Small intestine (tissue), 7 donors: ENCODE results near the gene HOXD3. TPM values are rescaled to one million over a fixed set of nuclear protein-coding genes. Genes with fewer than 3 reads are reported as not detected.
A peak's percentile ranks its signal among the peaks of the same experiment; 100 is the strongest.

Experiments used
- DNase-seq, 2 donors: peaks; one replicate each; pipeline versions ENCODE4 v3.0.0 to v3.0.0-alpha.2; 2013
- FAIRE-seq: peaks from 2 replicates; lab custom pipeline; 2012; peaks lifted over from hg19 to GRCh38; lab: Jason Lieb, UNC
- H3K27ac ChIP-seq, 3 donors: one replicate each; pipeline ENCODE4 v1.5.1; 2013; ENCODE audit warnings: low read length in 2 of 3, mild to moderate bottlenecking in 2 of 3, control low read depth in 1 of 3, inconsistent platforms in 1 of 3, low read depth in 1 of 3, moderate library complexity in 1 of 3
- H3K27me3 ChIP-seq, 3 donors: one replicate each; pipeline ENCODE4 v1.6.1; 2013; ENCODE audit warnings: low read length in 3 of 3, inconsistent platforms in 1 of 3; ENCODE audit not compliant: control insufficient read depth in 3 of 3, insufficient read depth in 3 of 3
- H3K36me3 ChIP-seq, 3 donors: one replicate each; pipeline ENCODE4 v1.6.1; 2013; ENCODE audit warnings: low read length in 3 of 3, inconsistent platforms in 1 of 3, low read depth in 1 of 3, mild to moderate bottlenecking in 1 of 3, moderate library complexity in 1 of 3; ENCODE audit not compliant: control insufficient read depth in 3 of 3, insufficient read depth in 2 of 3
- H3K4me1 ChIP-seq, 3 donors: one replicate each; pipeline ENCODE4 v1.6.1; 2013; ENCODE audit warnings: low read length in 2 of 3, inconsistent platforms in 1 of 3, low read depth in 1 of 3, mild to moderate bottlenecking in 1 of 3, moderate library complexity in 1 of 3; ENCODE audit not compliant: control insufficient read depth in 3 of 3, insufficient read depth in 2 of 3
- H3K4me3 ChIP-seq, 3 donors: one replicate each; pipeline ENCODE4 v1.5.1; 2013; ENCODE audit warnings: low read length in 3 of 3, control low read depth in 1 of 3, inconsistent platforms in 1 of 3, low read depth in 1 of 3, mild to moderate bottlenecking in 1 of 3, moderate library complexity in 1 of 3
- H3K9me3 ChIP-seq, 2 donors: one replicate each; pipeline ENCODE4 v1.6.1; 2013; ENCODE audit warnings: low read depth in 1 of 2, low read length in 1 of 2; ENCODE audit not compliant: control insufficient read depth in 2 of 2, insufficient read depth in 1 of 2
- WGBS, 3 donors: extraction: QIAGEN DNeasy Blood & Tissue Kit; methylation state at CpG; one replicate each; pipeline ENCODE4 v1.1.7; 2013; 5-methylcytosine and 5-hydroxymethylcytosine counted together
- polyA plus RNA-seq, 4 donors: library from polyadenylated mRNA; stranded (reverse) in 3 of 4; unstranded in 1 of 4; fragments of 200-250 nt in 3 of 4; fragments of 120-200 nt in 1 of 4; gene quantifications; one replicate each; pipeline versions ENCODE4 v1.2.1 to v1.2.3, GENCODE V29; 2013
- donor health status: healthy with polysubstance abuse.
- donor health status: control.
- donor health status: control.
- donor health status: Bipolar disorder and iron deficiency.
- donor health status: healthy.

Gene HOXD3
- polyA plus RNA-seq, 4 donors: 0.98 to 5.2 TPM; not detected in 2

DNA sequence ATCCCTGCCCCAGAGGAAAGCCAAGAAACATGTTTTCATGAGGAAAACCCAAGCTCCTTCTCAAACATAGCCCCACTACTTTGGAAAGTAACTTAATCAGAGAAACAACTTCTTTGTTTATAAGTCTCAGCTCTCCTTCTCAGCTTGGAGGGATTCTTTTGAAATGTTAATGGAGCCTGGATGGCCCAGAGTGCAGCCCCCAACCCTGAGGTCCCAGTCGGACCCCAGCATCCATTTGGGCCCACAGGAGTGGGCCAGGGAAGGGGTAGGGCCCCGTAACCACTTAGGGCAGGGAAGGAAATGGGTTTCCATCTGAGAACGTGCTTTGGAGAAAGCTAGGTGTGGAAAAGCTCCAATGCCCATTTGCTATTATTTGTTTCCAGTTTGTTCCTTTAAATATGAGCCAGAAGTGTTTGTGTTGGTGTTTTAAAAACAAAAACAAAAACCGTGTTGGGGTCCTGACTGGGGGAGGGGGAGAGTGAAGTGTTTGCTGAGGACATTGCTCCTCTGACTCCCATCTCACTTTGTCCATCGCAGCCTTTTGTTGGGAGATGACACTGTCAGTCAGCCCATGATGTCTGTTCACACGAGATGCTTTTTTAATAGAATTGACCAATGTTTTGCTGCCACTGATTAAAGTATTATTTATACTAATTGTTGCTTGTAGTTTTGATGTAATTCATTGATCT is 1.6 kb upstream of the HOXD3 start:
- no peaks in the 10 kb centered on the region for H3K9me3 ChIP-seq
- no peak overlapping the region for H3K27ac ChIP-seq
- peaks cover 0 to 2% (median 0%) of the 10 kb centered on the region in 3 donors for H3K36me3 ChIP-seq
- no peak overlapping the region for H3K4me3 ChIP-seq
- peaks cover 14 to 93% (median 59%) of the 10 kb centered on the region in 3 donors for H3K27me3 ChIP-seq
- 11 to 29% (median 15%) methylated on average over 6 of the region's 6 CpGs for WGBS, 3 donors
- DNase-seq: no peak
- H3K4me1 ChIP-seq: peaks cover 0 to 6% (median 0%) of the 10 kb centered on the region in 3 donors
- FAIRE-seq: no peak

DNA sequence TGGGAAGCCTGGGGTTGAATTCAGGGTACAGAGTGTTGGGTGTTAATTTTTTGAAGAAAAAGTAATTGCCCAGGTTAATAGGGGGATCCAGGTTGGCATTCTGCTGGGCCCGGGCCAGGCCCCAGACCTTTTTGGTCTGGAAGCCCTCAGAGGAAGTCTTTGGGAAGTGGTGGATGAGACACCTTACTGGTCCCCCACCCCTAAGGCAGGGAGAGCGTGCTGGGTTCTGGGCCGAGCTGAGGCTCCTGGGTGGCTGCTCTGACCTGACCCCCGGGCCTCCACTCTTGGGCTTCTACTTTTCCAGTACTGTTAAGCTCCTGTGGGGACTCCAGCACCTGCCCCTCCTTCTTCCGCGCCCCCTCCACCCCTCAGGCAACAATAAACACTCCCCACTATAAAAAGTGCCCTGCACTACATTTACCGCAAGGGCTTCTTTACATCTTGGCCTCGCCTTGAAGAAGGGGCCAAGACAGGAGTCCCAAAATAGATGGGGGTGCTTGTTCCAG is 753 bp upstream of the HOXD3 start:
- no peak for DNase-seq
- WGBS, 3 donors: 20 to 38% (median 26%) methylated on average over 7 to 8 of the region's 8 CpGs
- H3K9me3 ChIP-seq: no peaks in the 10 kb centered on the region
- H3K36me3 ChIP-seq: peaks cover 0 to 2% (median 0%) of the 10 kb centered on the region in 3 donors
- no peak for FAIRE-seq
- no peak overlapping the region for H3K4me3 ChIP-seq
- no peak overlapping the region for H3K27ac ChIP-seq
- peaks cover 12 to 93% (median 54%) of the 10 kb centered on the region in 3 donors for H3K27me3 ChIP-seq
- peaks cover 0 to 6% (median 0%) of the 10 kb centered on the region in 3 donors for H3K4me1 ChIP-seq

DNA sequence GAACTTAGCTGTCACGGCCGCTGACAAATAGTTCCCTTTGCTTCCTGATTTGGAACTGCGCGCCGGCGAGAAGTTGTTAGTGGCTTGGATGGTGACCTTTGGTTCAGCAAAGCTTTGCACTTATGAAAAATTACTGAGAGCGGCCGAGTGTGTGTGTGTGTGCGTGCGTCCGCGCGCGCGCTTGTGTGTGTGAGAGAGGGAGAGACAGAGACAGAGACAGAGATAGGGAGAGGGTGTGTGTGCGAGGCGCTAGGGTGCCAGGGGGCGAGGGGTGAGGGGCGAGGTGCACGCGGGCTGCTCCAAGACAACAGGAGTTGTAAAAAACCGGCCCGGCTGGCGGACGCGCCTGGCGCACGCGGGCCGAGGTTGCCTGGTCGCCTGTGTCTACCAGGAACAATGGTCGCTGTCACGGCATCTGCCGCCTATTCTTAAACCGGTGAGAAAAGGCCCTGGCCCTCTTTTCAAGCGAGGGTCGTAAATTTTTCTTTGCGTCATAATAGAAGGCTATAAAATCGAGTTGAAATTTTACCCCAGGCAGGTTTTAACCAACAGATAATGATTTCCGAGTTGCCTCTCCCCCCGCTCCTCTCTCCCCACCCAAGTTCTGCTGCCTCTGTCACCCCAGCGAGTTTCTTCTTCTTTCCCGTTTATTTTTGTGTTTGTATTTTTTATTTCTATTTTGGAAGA is 535 bp downstream of the HOXD3 start:
- H3K4me3 ChIP-seq: peak overlapping the region in 2 of 3 donors; percentile 8 to 16
- DNase-seq (peak; percentile 5 to 65), FAIRE-seq (no peak)
- H3K9me3 ChIP-seq: no peaks in the 10 kb centered on the region
- peak overlapping the region in 1 of 3 donors; percentile 24 for H3K27ac ChIP-seq
- peaks cover 0 to 2% (median 0%) of the 10 kb centered on the region in 3 donors for H3K36me3 ChIP-seq
- peaks cover 5 to 96% (median 54%) of the 10 kb centered on the region in 3 donors for H3K27me3 ChIP-seq
- WGBS, 3 donors: 4 to 7% (median 7%) methylated on average over 43 of the region's 43 CpGs
- H3K4me1 ChIP-seq: peaks cover 0 to 6% (median 0%) of the 10 kb centered on the region in 3 donors

DNA sequence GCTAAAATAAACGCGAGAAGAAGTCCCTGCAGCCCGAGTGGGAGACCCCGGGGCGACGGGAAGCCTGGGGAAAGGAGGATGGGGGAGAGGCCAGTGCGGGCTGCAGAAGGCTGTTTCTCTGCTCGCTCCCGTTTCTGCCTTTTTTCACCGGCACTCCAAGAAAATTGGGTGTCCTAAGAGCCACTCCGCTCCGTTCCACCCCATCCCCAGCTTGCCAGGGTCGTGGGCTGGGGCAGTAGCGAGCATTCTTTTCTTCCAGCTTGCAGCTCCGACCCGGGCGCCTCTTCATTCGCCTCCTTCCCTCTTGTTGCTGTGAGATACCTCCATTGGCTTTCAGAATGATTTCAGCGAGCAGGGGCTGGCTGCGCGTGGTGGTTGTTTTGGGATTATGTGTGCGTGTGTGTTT is 1.1 kb downstream of the HOXD3 start:
- 7 to 12% (median 10%) methylated on average over 22 of the region's 22 CpGs for WGBS, 3 donors
- Histone ChIP-seq H3K36me3 (no peaks in the 10 kb centered on the region), H3K27me3 (peaks cover 5 to 96% (median 53%) of the 10 kb centered on the region in 3 donors), H3K4me3 (peak overlapping the region in 1 of 3 donors; percentile 8), H3K9me3 (no peaks in the 10 kb centered on the region), H3K27ac (peak overlapping the region in 1 of 3 donors; percentile 24), H3K4me1 (peaks cover 0 to 6% (median 0%) of the 10 kb centered on the region in 3 donors)
- DNase-seq (no peak), FAIRE-seq (no peak)

DNA sequence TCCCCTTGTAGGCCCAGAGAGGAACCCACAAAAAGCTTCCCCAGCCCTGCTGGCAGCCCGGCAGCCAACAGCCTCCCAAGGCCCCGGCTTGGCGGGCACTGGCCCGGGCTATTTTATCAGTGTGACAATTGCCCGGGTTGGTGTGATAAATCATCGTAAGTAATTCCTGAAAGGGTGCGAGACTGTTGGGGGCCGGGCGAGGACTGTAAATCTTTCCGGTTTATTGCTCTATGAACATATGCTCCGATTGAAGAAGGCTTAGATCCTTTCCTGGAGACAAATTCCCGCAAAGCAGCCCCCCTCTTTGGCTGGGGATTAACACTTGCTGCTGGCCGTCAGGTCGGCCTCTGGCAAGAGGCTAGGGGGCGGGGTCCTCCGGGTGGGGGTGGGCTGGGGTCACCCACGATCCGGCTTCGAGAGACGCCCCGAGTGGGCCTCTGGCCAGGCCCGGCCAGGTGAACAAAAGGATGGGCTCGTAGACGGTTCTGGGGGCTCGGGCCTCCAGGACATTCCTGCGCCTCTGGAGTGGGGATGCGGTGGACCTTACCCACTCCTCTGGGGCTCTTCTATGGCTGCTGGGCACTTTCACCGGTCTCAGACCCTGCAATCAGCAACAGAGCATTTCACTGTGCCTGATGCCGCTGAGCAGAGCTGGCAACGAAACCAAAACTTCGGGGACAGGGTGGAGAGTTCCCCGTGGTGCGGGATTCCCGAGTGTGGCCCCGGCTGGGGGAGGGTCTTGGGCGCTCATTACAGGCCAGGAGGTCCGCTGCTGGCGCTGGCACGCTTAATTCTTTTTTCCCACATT is 2.0 kb downstream of the HOXD3 start:
- H3K27me3 ChIP-seq: peaks cover 5 to 98% (median 56%) of the 10 kb centered on the region in 3 donors
- H3K4me3 ChIP-seq: no peak overlapping the region
- WGBS, 3 donors: 7 to 17% (median 12%) methylated on average over 39 of the region's 39 CpGs
- DNase-seq (no peak), FAIRE-seq (no peak)
- no peaks in the 10 kb centered on the region for H3K36me3 ChIP-seq
- H3K4me1 ChIP-seq: peaks cover 0 to 6% (median 0%) of the 10 kb centered on the region in 3 donors
- H3K27ac ChIP-seq: no peak overlapping the region
- H3K9me3 ChIP-seq: peaks cover 0 to 2% of the 10 kb centered on the region in 2 donors

DNA sequence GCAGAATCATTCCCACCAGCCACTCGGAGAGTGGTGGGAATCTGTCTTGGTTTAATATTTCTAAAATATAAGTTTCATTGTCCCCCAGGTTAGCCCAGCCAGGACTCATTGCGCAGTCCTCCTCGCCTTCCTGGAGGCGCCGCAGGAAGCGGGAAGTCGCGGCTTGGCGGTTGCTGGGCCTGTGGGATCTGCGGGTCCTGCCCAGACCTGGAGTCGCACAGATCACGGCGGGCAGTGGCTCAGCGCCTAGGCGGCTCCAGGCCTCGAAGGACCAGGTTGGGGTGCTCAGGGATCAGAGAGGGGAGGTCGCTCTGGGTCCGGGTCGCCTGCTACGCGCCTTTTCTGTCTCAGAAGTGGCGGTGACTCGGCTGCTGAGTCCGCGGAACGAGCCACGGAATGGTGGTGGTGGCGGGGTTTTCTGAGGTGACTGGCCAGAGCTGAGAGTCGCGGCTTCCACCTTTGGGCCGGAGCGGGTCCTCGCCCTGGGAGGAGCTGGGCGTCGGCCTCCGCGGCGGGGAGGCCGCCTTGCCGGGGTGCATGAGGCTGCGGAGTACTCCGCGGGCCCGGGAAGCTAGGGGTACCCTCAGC is 2.6 kb downstream of the HOXD3 start:
- Histone ChIP-seq H3K27me3 (peaks cover 5 to 98% (median 61%) of the 10 kb centered on the region in 3 donors), H3K36me3 (no peaks in the 10 kb centered on the region), H3K4me3 (no peak overlapping the region), H3K27ac (no peak overlapping the region), H3K9me3 (peaks cover 0 to 2% of the 10 kb centered on the region in 2 donors), H3K4me1 (peaks cover 0 to 9% (median 0%) of the 10 kb centered on the region in 3 donors)
- no peak for DNase-seq
- WGBS, 3 donors: 6 to 12% (median 10%) methylated on average over 41 to 44 of the region's 44 CpGs
- FAIRE-seq: no peak

DNA sequence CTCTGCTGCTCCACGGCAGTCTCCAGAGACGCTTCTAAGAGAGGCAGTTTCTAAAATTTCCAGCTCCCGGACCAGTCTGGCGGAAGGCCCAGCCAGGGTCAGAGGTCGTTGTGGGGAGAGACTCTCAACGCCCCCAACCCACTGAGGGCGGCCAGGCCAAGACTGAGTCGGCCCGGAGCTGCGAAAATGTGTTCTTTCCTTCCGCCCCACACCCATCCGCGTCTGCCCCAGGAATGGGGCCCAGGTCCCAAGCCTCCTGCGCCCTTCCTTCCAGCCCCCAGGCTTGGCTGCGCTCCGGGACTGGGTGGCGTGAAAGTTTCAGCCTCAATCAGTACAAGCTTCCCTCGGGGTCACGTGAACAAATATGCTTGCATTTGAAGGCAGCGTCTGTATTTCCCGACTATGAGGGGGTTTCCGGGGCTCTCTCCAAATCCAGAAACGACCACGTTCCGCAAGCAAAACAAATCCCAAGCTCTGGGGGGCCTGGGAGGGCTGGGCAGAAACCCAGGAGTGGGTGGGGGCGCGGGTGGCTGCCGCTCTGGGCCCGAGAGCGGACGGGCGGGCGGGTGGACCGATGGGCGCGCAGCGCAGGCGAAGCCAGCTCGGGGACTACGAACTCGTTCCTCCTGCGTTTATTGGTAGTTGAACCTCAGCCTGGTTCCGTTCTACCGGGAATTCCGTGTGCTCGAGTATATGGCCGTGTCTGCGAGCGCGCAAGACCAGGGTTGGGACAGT is 3.3 kb downstream of the HOXD3 start:
- H3K9me3 ChIP-seq: peaks cover 0 to 2% of the 10 kb centered on the region in 2 donors
- 14 to 20% (median 17%) methylated on average over 49 to 50 of the region's 50 CpGs for WGBS, 3 donors
- H3K27me3 ChIP-seq: peaks cover 5 to 98% (median 64%) of the 10 kb centered on the region in 3 donors
- no peak overlapping the region for H3K27ac ChIP-seq
- H3K36me3 ChIP-seq: no peaks in the 10 kb centered on the region
- peaks cover 0 to 12% (median 0%) of the 10 kb centered on the region in 3 donors for H3K4me1 ChIP-seq
- no peak for DNase-seq
- no peak for FAIRE-seq
- H3K4me3 ChIP-seq: no peak overlapping the region
